HG02642 (cell line): ENCODE data around the gene NOB1.

ENCODE experiments used
- ATAC-seq: cut with Tn5 transposase; IDR thresholded peaks from one replicate; pipeline ENCODE4 v1.9.1; 2021; ENCODE audit warnings: mild to moderate bottlenecking; ENCODE audit not compliant: unreplicated experiment, poor library complexity

The NOB1 gene

GRCh38 chr16:69691980-69692911 lies 62.5 kb downstream of the NOB1 start:
- ATAC-seq: no peak
